Stimulated activated CD8-positive, alpha-beta memory T cell treated with anti-CD3 and anti-CD28 coated beads, Interleukin-15, amount 100 ng/mL, for 1 hour (primary cell): ENCODE results near the gene C10orf90.

Experiments used
- DNase-seq: peaks from one replicate; pipeline ENCODE4 v3.0.0-alpha.2; 2020; ENCODE audit warnings: low read depth

The C10orf90 gene

DNA sequence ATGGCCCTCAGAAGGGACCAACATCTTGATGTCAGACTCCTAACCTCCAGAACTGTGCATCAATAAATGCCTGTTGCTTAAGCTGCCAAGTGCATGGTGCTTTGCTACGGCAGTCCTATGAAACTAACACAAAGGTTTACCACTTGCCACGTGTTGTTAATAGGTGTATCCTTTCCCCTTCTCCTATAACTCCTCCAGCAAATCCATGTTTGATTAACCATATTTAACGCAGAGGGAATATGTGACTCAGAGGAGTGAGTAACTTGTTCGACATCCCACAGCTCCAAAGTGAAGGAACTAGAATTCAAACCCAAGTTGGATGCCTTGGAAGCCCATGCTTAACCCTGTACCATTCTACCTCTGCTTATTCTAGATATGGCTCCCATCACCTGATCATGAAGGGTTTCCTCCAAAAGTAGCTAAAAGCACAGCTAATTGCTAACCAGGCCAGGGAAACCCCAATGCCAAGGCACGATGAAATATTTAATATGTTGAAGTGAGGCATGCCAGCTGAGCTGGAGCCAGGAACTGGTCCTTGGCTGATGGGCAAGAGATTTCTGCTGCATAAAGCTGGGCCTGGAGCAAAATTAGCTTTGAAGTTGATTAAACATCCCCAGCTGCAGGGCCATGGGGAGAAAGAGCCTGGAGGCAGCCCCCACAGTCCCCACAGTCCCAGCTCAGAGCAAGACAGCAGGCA is 131.9 kb downstream of the C10orf90 start:
- no peak for DNase-seq

GRCh38 chr10:126536656-126537055 is 133.8 kb downstream of the C10orf90 start:
- DNase-seq, result no peak

DNA sequence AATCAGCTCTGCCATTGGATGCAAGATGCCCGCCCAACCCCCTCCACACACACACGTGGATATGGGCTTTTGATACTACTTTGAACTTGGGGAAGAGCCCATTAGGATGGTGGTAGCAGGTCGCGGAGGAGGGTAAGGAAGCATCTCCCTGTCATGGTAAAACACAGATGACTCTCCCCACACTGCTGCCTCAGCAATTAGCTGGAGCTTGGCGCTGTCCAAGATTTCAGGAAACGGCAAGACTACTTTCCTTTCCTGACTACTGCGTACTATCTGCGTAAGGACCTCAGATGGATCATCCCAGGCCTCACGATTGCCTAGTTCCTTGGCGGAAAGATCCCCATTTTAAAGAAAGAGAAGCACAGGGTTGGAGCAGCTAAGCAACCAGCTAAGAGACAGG is 134.3 kb downstream of the C10orf90 start:
- DNase-seq, result no peak

DNA sequence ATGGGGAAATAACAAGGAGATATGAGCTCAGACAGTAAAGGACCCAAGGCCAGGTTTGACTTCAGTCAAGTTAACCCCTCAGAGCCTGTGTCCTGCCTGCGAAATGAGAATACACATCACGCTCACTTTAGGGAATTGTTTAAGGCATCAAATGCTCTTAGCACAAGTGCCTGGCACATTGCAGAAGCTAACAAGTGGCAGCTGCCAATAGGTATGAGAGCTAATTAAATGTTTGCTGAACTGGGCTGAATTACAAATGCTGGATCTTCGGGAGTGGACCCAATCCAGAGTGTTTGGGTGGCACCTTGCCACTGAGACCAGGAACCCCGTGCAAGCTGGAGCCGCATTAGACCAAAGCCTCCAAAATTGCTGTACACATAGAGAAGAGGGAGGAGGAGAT is 136.8 kb downstream of the C10orf90 start:
- DNase-seq, result no peak

GRCh38 chr10:126528315-126528835 is 142.1 kb downstream of the C10orf90 start:
- DNase-seq, result no peak

- DNase-seq, result no peak
Measured at GRCh38 chr10:126527645-126528314, 142.7 kb downstream of the C10orf90 start.

- no peak for DNase-seq
Measured at GRCh38 chr10:126525326-126525725, 145.2 kb downstream of the C10orf90 start.

DNA sequence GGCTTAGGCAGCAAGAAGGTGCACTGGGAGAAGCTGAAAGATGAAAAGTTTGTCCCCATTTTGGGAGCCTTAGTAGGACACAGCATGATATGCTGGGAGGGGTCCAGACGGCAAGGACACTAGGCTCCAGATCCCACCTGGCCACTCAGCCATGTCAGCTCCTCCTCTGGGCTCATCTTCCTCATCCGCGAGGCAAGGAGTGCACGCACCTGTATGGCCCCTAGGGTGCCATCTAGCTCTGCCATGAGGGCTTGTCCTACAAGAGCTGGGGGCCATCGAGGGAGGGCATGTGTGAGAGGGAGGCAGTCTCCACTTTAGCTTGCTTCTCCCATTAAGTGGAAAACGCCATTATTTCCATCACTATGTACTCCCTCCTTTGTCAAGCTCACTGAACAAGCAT is 146.0 kb downstream of the C10orf90 start:
- no peak for DNase-seq

- DNase-seq, result no peak
Measured at GRCh38 chr10:126523071-126523470, 147.4 kb downstream of the C10orf90 start.

DNA sequence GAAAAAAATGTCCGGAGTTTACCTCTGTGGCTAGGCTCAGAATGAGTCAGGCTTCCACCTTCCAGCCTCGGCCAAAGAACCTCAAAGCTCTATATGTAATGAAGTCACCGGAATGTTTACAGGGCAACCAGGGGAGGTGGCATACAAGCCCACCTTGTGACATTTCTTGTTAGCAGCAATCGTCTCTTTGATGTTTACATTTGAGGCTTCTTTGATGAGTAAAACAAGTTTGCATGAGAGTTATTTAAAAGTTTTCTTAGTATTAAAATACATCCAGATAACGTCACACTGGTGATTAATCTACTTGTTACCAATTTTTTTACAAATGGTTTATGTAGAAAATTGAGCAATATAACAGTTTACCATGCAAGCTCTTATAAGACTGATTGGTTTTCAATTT is 149.1 kb downstream of the C10orf90 start:
- DNase-seq, result no peak

DNA sequence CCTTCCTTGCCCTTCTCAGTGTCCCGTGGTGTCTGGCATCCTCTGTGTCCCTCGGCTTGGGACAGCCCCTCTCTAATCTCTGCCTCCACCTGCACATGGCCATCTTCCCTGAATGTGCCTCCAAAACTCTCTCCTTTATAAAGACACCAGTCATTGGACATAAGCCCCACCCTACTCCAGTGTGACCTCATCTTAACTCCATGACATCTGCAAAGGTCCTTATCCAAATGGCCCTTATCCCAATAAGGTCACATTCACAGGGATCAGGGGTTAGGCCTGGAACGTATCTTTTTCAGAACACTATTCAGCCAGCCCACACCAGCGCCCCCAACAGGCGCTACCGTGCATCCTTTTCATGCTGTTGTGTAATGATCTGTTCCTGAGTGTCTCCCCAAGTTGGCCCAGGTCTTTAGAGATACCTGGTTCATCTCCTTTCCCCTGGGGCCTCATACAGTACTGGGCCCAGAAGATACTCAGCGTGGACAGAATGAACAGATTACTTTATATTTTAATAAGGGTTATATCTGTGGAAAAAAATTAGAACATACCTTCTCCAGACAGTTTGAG is 149.7 kb downstream of the C10orf90 start:
- no peak for DNase-seq

DNA sequence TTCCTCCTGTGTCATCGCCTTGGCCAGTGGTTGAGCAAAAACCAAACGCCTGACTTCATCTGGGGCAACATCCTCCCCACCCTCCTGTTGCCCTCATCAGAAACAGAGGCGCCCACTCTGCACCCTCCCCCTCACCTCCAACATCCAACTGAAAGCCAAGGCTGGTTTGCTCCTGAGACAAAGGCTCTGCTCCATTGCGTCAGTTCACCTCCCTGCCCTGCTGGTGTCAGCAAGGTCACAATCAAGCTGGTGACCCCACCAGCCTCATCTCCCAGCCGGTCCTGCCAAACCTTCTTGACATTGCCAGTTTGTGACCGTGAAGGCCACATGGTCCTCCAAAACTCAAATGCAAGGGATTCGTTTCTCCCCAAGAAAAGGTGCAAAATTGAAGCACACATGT is 150.5 kb downstream of the C10orf90 start:
- DNase-seq, result no peak

- no peak for DNase-seq
Measured at GRCh38 chr10:126519185-126519584, 151.3 kb downstream of the C10orf90 start.

DNA sequence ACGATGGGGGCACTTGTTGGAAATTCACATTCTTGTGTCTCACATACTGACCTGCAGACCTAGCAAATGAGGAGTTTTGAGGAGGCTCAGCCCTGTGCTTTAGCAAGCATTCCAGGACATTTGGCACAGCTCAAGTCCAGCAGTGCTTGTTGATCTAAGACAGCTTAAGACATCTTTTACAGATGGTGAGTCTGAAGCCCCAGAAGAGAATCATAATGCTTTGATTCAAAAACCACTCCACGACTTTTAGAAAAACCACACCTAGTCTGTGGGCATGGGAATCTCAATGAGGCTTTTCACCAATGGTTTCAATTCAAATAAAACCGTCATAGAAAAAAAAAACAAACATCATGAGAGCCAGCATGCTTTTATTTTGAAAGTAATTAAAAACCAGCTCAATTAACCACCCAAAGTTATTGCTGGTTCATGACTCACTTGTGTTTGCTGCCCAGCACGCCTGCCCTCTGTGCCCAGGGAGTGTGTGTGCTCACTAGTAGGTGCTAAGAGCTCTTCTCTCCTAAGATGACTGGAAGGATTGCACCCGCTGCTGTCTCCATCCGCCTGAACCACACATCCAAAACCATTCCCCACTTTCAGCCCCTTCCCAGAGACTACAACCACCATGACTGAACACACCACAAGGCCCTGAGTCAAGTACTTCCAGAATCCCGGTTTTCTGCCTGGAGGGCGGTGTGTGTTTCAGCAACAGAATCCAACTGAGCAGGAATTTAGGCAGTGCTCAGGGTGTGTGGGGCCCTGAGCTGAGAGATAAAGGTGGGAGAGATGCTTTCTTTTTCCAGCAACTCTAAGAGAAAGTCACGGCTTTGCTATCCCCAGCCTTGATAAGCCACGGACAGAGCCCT is 152.0 kb downstream of the C10orf90 start:
- no peak for DNase-seq

GRCh38 chr10:126516515-126516914 is 154.0 kb downstream of the C10orf90 start:
- no peak for DNase-seq

- no peak for DNase-seq
Measured at GRCh38 chr10:126511917-126512479, 158.5 kb downstream of the C10orf90 start.

GRCh38 chr10:126509182-126509581 is 161.3 kb downstream of the C10orf90 start:
- DNase-seq, result no peak

DNA sequence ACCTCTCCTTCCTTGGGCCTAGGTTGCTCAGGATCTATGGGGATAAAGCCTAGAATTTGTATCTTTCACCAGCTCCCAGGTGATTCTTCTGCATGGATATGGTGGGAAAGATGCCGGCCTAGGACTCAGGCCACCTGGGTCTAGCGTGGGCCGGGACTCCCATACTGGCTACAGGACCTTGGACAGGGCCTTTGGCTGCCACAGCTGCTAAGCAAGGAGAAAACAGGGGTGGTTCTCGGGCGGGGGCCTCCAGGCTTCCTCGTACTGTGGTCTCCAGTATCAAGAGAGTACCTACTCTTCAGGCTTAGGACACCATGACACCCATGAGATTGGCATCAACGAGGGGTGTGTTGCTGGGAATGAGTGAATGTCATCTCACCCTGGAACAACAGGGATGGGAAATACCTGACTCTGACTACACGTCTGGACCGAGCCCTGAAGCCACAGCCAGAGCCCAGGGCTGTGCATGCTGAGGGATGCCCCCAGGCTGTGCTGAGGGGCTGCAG is 161.9 kb downstream of the C10orf90 start:
- no peak for DNase-seq

DNA sequence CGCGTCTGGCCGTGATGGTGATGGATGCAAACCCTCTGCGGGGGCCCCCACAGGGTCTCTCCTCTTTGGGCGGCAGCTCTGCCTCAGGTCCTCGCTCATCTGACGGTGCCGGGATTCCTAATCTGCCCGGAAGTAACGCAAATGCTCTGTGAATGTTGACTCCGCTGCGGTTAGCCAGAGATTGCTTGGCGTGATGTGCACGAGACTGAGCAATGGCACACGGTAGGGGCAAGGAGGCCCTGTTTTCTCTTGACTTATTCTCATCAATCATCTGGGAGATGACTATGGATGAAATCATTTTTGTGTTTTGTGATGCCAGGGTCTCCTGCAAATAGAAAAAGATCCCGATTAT is 165.8 kb downstream of the C10orf90 start:
- DNase-seq, result no peak

DNA sequence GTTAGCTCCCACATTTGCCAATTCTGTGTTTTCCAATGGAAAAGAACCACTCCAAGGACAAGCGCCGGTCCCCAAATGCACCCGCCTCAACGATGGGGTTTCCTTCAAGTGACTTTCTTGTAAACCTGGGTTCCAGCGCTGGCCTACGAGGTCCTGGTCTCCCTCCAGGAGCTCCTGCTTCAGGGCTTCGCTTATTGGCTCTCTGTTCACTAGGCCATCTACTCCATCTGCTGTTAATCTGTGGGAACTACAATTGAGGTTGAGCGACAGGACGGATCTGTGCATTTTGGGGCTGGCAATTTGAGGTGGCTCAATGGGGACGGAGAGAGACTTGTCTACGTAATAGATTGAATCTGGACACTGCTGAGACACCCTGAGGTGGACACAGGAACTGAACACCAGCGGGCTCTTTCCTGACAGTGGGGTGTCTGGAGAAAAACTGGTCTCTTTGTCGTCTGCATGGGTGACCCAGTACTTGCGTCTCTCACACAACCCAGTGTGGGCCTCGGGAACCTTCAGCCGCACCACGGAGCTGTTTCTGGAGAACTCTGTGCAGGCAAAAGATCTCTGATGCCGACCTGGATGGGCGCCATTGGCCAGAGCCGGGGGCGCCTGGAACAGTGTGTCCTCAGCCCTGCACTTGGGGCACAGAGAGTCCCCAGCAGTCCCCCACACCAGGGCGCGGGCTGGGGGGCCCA is 166.3 kb downstream of the C10orf90 start:
- no peak for DNase-seq

GRCh38 chr10:126503392-126504062 is 167.0 kb downstream of the C10orf90 start:
- no peak for DNase-seq
